ENCODE results near the gene PITPNB. TPM values are rescaled to one million over a fixed set of nuclear protein-coding genes. Genes with fewer than 3 reads are reported as not detected.
A peak's percentile ranks its signal among the peaks of the same experiment; 100 is the strongest.

PITPNB gene
- total and polyA plus RNA-seq, 2 of the 13 experiments (the other 11 are each of a cell fraction or from before 2014, with no cell fraction given): 17.0 to 30.1 TPM

GRCh38 chr22:27919222-27919941 lies at the start of gene PITPNB (continued):
- TF ChIP-seq ZNF784 (CRISPR knock-in tag; IDR thresholded peaks at IDR 0.05; ENCODE audit: borderline replicate concordance) (peak; percentile 50; the same call in 1 of the 2 replicates), ZNF724P (CRISPR knock-in tag; IDR thresholded peaks at IDR 0.05; ENCODE audit: borderline replicate concordance) (no peak; the same call in 1 of the 2 replicates), ATAD3A (CRISPR knock-in tag; IDR thresholded peaks at IDR 0.05) (no peak), POLR2A (IDR thresholded peaks at IDR 0.05; ENCODE audit: insufficient read depth in 1 of 2, low read depth in 2 of 2, low read length in 2 of 2) (peak; percentile 87 to 91), MAFG (CRISPR knock-in tag; IDR thresholded peaks at IDR 0.05) (no peak), SMARCE1 (IDR thresholded peaks at IDR 0.05; ENCODE audit: borderline replicate concordance) (no peak), WIZ (CRISPR knock-in tag; IDR thresholded peaks at IDR 0.05) (no peak), PAXIP1 (CRISPR knock-in tag; conservative IDR thresholded peaks at IDR 0.05) (peak; percentile 34; the same call in 1 of the 2 replicates), ZNF841 (CRISPR knock-in tag; IDR thresholded peaks at IDR 0.05; ENCODE audit: borderline replicate concordance) (no peak), ZSCAN22 (CRISPR knock-in tag; IDR thresholded peaks at IDR 0.05) (no peak), ZBTB46 (CRISPR knock-in tag; IDR thresholded peaks at IDR 0.05; ENCODE audit: borderline replicate concordance) (no peak; the same call in 1 of the 2 replicates), ZNF569 (CRISPR knock-in tag; IDR thresholded peaks at IDR 0.05; ENCODE audit: borderline replicate concordance) (0 out of 2 replicates have a peak, but pooled peaks have one; percentile 59), CREM (IDR thresholded peaks at IDR 0.05) (peak; percentile 41; the same call in 1 of the 2 replicates), CREM (CRISPR knock-in tag; IDR thresholded peaks at IDR 0.05) (no peak), DR1 (CRISPR knock-in tag; IDR thresholded peaks at IDR 0.05) (no peak), IRF2 (CRISPR knock-in tag; IDR thresholded peaks at IDR 0.05) (peak; percentile 78), FOXC1 (CRISPR knock-in tag; IDR thresholded peaks at IDR 0.05; ENCODE audit: borderline replicate concordance) (peak; percentile 84; the same call in 1 of the 2 replicates), BHLHE40 (IDR thresholded peaks at IDR 0.05; ENCODE audit: low read length) (no peak), REXO4 (CRISPR knock-in tag; IDR thresholded peaks at IDR 0.05; ENCODE audit: borderline replicate concordance) (no peak)
- TF ChIP-seq, protein P1, sequence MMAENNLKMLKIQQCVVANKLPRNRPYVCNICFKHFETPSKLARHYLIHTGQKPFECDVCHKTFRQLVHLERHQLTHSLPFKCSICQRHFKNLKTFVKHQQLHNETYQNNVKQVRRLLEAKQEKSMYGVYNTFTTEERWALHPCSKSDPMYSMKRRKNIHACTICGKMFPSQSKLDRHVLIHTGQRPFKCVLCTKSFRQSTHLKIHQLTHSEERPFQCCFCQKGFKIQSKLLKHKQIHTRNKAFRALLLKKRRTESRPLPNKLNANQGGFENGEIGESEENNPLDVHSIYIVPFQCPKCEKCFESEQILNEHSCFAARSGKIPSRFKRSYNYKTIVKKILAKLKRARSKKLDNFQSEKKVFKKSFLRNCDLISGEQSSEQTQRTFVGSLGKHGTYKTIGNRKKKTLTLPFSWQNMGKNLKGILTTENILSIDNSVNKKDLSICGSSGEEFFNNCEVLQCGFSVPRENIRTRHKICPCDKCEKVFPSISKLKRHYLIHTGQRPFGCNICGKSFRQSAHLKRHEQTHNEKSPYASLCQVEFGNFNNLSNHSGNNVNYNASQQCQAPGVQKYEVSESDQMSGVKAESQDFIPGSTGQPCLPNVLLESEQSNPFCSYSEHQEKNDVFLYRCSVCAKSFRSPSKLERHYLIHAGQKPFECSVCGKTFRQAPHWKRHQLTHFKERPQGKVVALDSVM (CRISPR knock-in tag; IDR thresholded peaks at IDR 0.05): peak; percentile 89
- TF ChIP-seq, protein P2, sequence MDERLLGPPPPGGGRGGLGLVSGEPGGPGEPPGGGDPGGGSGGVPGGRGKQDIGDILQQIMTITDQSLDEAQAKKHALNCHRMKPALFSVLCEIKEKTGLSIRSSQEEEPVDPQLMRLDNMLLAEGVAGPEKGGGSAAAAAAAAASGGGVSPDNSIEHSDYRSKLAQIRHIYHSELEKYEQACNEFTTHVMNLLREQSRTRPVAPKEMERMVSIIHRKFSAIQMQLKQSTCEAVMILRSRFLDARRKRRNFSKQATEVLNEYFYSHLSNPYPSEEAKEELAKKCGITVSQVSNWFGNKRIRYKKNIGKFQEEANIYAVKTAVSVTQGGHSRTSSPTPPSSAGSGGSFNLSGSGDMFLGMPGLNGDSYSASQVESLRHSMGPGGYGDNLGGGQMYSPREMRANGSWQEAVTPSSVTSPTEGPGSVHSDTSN (CRISPR knock-in tag; IDR thresholded peaks at IDR 0.05): no peak
